Smooth muscle cell (in vitro differentiated cells): Measurements from ENCODE around the gene CRABP1. TPM values are rescaled to one million over a fixed set of nuclear protein-coding genes. Genes with fewer than 3 reads are reported as not detected.
A peak's percentile ranks its signal among the peaks of the same experiment; 100 is the strongest.

ENCODE experiments used
- DNase-seq: peaks from one replicate; lab custom pipeline; 2025; ENCODE audit not compliant: unreplicated experiment; lab: John Stamatoyannopoulos, UW
- H2AFZ ChIP-seq: fragments of 200-600 bp; sonication (generic); 2 replicates; pipeline ENCODE4 v1.6.0; 2016; ENCODE audit warnings: antibody characterized with exemption, low read depth, mild to moderate bottlenecking
- H3F3A ChIP-seq: fragments of 200-600 bp; sonication (generic); 2 replicates; pipeline ENCODE4 v1.6.0; 2017; ENCODE audit warnings: antibody characterized with exemption, low read depth
- H3K27ac ChIP-seq: fragments of 200-600 bp; sonication (generic); 2 replicates; pipeline ENCODE4 v1.5.1; 2016; ENCODE audit warnings: low read depth, mild to moderate bottlenecking
- H3K27me3 ChIP-seq: fragments of 200-600 bp; sonication (generic); 2 replicates; pipeline ENCODE4 v1.6.1; 2016; ENCODE audit warnings: low read depth, mild to moderate bottlenecking
- H3K36me3 ChIP-seq: fragments of 200-600 bp; sonication (generic); 2 replicates; pipeline ENCODE4 v1.5.1; 2016; ENCODE audit warnings: low read depth
- H3K4me1 ChIP-seq: fragments of 200-600 bp; sonication (generic); 2 replicates; pipeline ENCODE4 v1.5.1; 2016; ENCODE audit warnings: low read depth
- H3K4me2 ChIP-seq: fragments of 200-600 bp; sonication (generic); 2 replicates; pipeline ENCODE4 v1.6.0; 2016; ENCODE audit warnings: mild to moderate bottlenecking
- H3K4me3 ChIP-seq: fragments of 200-600 bp; sonication (generic); 2 replicates; pipeline ENCODE4 v1.5.1; 2016; ENCODE audit warnings: mild to moderate bottlenecking
- H3K79me2 ChIP-seq: fragments of 200-600 bp; sonication (generic); 2 replicates; pipeline ENCODE4 v1.6.0; 2016; ENCODE audit warnings: low read depth, mild to moderate bottlenecking
- H3K9ac ChIP-seq: fragments of 200-600 bp; sonication (generic); 2 replicates; pipeline ENCODE4 v1.6.0; 2016; ENCODE audit warnings: low read depth
- H3K9me3 ChIP-seq: fragments of 200-600 bp; sonication (generic); replicated peaks from 2 replicates; pipeline ENCODE4 v1.5.1; 2016; ENCODE audit warnings: low read depth
- H4K20me1 ChIP-seq: fragments of 200-600 bp; sonication (generic); 2 replicates; pipeline ENCODE4 v1.6.0; 2016; ENCODE audit warnings: low read depth
- CTCF ChIP-seq: fragments of 200-600 bp; sonication (generic); IDR thresholded peaks from 2 replicates; pipeline ENCODE4 v1.5.1; 2017; ENCODE audit warnings: borderline replicate concordance, mild to moderate bottlenecking, antibody characterized with exemption; ENCODE audit not compliant: insufficient read depth, poor library complexity, severe bottlenecking
- WGBS: methylation state at CpG from one replicate; pipeline ENCODE4 v1.1.7; 2016; ENCODE audit warnings: low lambda C conversion rate; 5-methylcytosine and 5-hydroxymethylcytosine counted together
- polyA plus RNA-seq: library from polyadenylated mRNA; unstranded; fragments of >200 nt; fragmentation: Nextera tagmentation; extraction: Ambion mirVana; gene quantifications from 2 replicates; pipeline ENCODE4 v1.2.1, GENCODE V29; 2016
- total RNA-seq: library from RNA; depleted of rRNA; stranded (reverse); fragments of >200 nt; gene quantifications from 2 replicates; pipeline ENCODE4 v1.2.3, GENCODE V29; 2014

CRABP1 gene
- total and polyA plus RNA-seq, 2 experiments from 2014 or later = 8.8 to 12.9 TPM

- TF ChIP-seq CTCF = no peak
- H3K27me3 ChIP-seq = no peaks in the 10 kb centered on the region
- no peaks in the 10 kb centered on the region for H3K36me3 ChIP-seq
- no peaks in the 10 kb centered on the region for H3F3A ChIP-seq
- no peak overlapping the region for H3K4me3 ChIP-seq
- H2AFZ ChIP-seq = no peak overlapping the region
- no peaks in the 10 kb centered on the region for H4K20me1 ChIP-seq
- peaks cover 32% of the 10 kb centered on the region for H3K4me1 ChIP-seq
- H3K9me3 ChIP-seq = no peaks in the 10 kb centered on the region
- no peak overlapping the region for H3K4me2 ChIP-seq
- H3K79me2 ChIP-seq = no peaks in the 10 kb centered on the region
- H3K9ac ChIP-seq = no peak overlapping the region
- no peak for DNase-seq
- H3K27ac ChIP-seq = no peak overlapping the region
- 97% methylated on average over 5 of the region's 5 CpGs for WGBS
These were observed 20.0 kb upstream of the CRABP1 start for GRCh38 chr15:78320183-78320582.

GRCh38 chr15:78321041-78321570 is 19.0 kb upstream of the CRABP1 start:
- Histone ChIP-seq H3K4me2 (no peak overlapping the region), H3K79me2 (no peaks in the 10 kb centered on the region), H3K36me3 (no peaks in the 10 kb centered on the region), H3K27ac (no peak overlapping the region), H3F3A (no peaks in the 10 kb centered on the region), H3K4me1 (peaks cover 32% of the 10 kb centered on the region), H3K9ac (no peak overlapping the region), H3K9me3 (no peaks in the 10 kb centered on the region), H2AFZ (no peak overlapping the region), H4K20me1 (no peaks in the 10 kb centered on the region), H3K4me3 (no peak overlapping the region), H3K27me3 (no peaks in the 10 kb centered on the region)
- no peak for TF ChIP-seq CTCF
- 79% methylated on average over 17 of the region's 17 CpGs for WGBS
- DNase-seq = no peak

GRCh38 chr15:78321786-78322185 is 18.4 kb upstream of the CRABP1 start:
- TF ChIP-seq CTCF = no peak
- H3K4me1 ChIP-seq = peaks cover 26% of the 10 kb centered on the region
- H3F3A ChIP-seq = no peaks in the 10 kb centered on the region
- no peaks in the 10 kb centered on the region for H4K20me1 ChIP-seq
- no peaks in the 10 kb centered on the region for H3K36me3 ChIP-seq
- no peak for DNase-seq
- H3K79me2 ChIP-seq = no peaks in the 10 kb centered on the region
- H3K9ac ChIP-seq = no peak overlapping the region
- no peak overlapping the region for H3K27ac ChIP-seq
- H2AFZ ChIP-seq = peak overlapping the region; percentile 21
- no peak overlapping the region for H3K4me2 ChIP-seq
- H3K9me3 ChIP-seq = no peaks in the 10 kb centered on the region
- 84% methylated on average over 4 of the region's 4 CpGs for WGBS
- H3K4me3 ChIP-seq = no peak overlapping the region
- H3K27me3 ChIP-seq = no peaks in the 10 kb centered on the region

GRCh38 chr15:78322243-78322642 is 17.9 kb upstream of the CRABP1 start:
- peaks cover 21% of the 10 kb centered on the region for H3K4me1 ChIP-seq
- H3F3A ChIP-seq = no peaks in the 10 kb centered on the region
- H4K20me1 ChIP-seq = no peaks in the 10 kb centered on the region
- 53% methylated on average over 15 of the region's 15 CpGs for WGBS
- no peak for DNase-seq
- no peaks in the 10 kb centered on the region for H3K9me3 ChIP-seq
- no peak for TF ChIP-seq CTCF
- no peak overlapping the region for H3K9ac ChIP-seq
- no peak overlapping the region for H3K27ac ChIP-seq
- no peak overlapping the region for H3K4me3 ChIP-seq
- peak overlapping the region; percentile 21 for H2AFZ ChIP-seq
- no peaks in the 10 kb centered on the region for H3K27me3 ChIP-seq
- H3K4me2 ChIP-seq = no peak overlapping the region
- H3K36me3 ChIP-seq = no peaks in the 10 kb centered on the region
- no peaks in the 10 kb centered on the region for H3K79me2 ChIP-seq
